Activated CD8-positive, alpha-beta memory T cell treated with anti-CD3 and anti-CD28 coated beads for 1 hour (primary cell): ENCODE data around the gene TTN.

Experiments used
- DNase-seq, 2 donors: peaks; one replicate each; pipeline ENCODE4 v3.0.0-alpha.2; 2020; ENCODE audit warnings: low read depth in 1 of 2; ENCODE audit errors: extremely low read depth in 1 of 2

TTN gene

DNA sequence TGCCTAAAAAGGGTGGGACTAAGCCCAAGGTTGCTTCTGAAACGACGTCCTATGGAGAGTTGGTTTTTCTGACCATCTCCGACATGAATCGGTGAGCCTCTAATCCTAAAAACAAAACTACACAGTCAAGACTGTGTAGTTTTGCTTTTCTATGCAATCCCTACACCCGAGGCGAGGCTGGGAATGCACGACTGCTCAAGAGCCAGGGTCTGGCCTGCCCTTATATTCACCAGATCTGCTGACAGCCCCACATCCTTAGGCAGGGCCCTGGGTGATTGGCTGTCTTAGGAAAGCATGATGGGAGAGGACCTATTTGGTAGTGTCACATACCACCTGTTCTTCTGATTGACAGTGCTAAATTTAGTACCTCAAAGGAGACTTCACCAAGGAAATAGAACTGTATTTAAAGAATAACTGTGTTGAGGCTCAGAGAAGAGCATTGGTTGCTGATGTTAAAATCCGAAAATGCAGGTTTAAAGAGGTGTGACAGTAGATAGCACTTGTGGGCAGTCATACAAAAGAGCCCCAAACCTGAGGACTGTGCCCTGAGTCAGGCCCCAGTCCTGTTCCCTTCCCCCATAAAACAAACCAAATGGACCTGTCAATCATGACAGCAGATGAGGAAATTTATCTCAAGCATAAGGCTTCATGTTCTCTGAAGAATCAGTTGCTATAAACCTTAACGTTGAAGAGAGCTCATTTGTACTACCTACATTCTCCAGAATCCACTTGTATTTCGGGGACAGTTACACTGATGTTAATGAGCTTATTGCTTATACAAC lies at the start of gene TTN:
Gene TTN (minus strand): TSS at position 197 of the 782 bp plus-strand sequence. CDS start 2,781 bp downstream, outside the sequence.
- no peak for DNase-seq

DNA sequence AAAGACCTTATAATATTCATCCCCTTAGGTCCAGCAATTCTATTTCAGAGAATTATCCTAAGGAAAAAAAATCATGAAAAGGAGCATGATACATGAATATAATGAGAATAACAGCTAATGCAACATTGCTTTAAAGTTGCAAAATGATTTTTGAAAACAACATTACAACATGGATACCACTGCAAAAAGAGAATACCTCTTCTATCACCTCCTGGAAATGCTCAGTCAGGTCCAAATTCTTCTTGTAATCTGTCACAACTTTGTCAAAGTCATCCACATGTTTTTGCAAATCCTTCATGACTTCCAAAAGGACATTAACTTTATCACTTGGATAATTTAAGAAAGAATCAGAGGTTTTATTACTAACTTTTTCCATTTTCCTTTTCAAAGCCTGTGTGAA lies 47.9 kb upstream of the TTN start:
- DNase-seq: no peak

DNA sequence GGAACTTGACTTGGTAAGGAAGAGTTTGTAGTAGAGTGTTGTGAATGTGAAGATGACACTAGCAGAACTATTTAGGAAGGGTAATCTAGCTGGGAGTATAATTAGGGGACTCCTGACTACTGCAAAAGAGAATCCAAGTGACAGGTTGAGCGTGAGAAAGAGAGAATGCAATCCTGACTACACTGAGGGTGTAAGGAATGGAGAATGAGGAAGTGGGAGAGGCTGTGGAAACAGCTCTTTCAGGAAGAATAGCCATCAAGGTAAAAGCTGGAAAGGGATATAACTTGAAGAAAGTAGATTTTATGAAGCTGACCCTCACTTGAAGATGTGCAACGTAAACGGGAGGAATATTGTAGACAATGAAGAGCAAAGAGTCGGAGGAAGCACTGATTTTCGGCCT lies 41.1 kb upstream of the TTN start:
- no peak for DNase-seq

DNA sequence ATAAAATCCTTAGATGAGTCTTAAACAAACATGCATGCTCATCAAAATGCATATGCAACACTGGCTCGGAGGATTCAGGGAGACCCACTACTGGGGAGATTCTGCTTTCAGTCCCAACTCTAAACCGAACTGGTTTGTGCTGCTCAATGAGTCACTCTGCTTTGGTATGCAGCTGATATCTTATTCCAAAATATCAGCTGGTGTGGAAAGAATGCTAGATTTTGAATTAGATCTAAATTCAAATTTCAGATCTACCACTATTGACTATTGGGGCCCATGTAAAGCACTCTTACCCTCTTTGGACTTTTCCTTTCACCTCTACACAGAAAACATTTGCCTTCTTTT lies 39.2 kb upstream of the TTN start:
- no peak for DNase-seq

DNA sequence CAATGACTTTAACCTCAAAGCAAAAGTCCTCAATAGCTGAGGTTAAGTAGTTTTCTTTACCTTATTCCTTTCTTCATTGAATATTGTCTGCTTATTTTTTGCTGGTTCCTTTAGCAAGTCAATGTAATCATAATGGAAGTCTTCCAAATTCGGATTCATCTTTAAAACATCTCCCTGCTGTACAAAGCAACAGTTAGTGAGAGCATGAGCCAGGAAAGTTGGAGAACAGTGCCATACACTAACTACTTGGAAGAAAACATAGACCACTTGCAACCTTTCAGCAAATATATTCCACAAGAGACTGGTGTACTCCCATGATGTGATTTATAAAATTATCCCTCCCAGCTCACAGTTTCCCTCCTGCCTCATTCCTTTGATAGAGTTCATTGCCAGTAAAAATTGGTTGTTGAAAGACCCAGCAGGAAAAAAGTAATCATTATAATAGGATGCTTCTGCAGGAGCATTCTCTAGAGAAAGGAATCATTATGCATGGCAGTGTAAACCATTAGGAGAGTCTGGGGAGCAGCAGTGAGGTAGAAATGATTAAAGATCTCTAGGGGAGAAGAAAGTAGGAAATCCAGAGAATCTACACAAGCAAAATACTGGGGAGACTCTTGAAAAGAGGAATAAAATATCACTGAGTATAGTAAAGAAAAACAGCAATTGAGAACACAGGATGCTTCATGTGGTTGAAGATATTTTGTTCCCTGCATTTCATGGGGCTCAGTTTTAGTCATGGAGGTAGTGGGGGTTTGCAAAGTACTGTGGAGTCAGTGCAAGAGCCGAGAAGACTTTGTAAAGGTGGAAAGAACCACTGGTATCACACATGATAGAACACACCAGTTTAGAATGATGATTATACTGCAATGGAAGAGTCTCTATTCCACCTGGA lies 38.6 kb upstream of the TTN start:
- DNase-seq: no peak

DNA sequence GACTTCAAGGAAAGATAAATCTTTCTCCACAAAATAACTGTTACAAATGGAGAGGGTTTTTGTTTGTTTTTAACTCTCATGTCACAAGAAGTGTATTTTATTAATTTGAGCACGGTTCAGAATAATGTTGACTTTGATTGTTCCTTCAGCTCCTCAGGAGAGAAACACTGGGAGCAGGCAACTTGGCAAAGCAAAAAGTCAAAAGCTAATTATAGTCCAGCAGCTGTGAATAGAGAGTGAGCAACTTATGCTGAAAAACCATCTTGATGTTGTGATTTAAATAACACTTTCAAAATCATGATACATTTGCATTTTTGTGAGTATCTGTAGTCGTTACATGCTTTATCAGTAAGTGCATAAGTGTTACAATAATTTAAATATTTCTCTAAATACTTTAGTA lies 37.5 kb upstream of the TTN start:
- DNase-seq: no peak

- DNase-seq: no peak
Observed at GRCh38 chr2:178844269-178844668, 37.0 kb upstream of the TTN start.

GRCh38 chr2:178843697-178844096 lies 36.5 kb upstream of the TTN start:
- no peak for DNase-seq

- no peak for DNase-seq
Observed at GRCh38 chr2:178836807-178837206, 29.6 kb upstream of the TTN start.

DNA sequence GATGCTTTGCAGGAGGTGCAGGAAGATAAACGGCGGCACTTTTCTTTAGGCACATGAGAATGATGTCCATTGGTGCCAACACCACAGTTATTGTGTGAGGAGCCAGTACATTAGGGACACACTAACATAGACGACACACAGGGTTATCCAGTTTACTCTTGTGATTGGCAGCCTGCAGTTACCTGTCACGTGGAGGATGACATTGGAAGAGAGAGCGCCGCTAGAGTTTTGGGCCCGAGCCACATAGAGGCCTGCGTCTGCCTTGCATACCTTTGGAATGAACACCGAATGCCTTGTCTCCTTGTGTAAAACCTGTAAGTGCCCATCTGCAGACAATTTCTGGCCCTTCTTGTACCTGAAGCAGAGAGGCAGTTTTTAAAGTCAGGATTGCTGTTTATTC lies 26.9 kb upstream of the TTN start:
- no peak for DNase-seq

DNA sequence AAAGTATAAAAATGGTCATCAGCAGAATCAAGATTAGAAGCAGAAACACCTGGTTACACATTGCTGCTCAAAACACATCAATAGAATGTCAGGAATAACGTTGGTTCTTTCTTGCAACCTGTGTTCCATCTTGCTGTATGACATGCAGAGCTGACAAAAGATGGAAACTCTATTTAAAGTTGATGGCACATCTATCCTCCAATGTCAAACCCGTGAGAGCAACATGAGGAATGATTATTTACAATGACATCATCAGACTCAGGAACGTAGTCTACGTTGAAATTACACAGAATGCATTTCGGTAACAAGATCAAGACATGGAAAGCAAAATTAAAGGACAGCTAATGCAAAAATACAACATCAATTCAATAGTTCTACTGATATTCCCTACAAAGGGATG lies 26.2 kb upstream of the TTN start:
- no peak for DNase-seq

GRCh38 chr2:178830451-178830850 lies 23.2 kb upstream of the TTN start:
- DNase-seq: no peak

GRCh38 chr2:178829981-178830380 lies 22.8 kb upstream of the TTN start:
- no peak for DNase-seq

GRCh38 chr2:178829299-178829960 lies 22.2 kb upstream of the TTN start:
- no peak for DNase-seq

DNA sequence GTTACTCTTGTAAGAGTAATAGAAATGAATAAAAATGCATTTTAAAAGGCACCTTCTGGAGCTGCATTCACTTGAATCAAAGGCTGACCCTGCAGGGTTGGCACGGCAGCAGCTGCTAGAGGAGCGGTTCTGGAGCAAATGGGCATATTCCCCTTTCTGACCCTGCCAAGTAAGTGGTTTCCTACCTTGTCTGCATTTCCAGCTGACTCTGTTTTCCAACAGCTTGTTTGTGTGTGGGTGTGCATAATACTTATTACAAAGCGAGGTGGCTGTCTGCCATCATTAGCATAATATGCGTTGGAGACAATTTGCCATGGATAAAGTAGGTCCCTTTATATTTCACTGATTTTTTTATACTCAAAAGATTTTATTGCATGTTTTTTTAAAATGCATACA lies 21.3 kb upstream of the TTN start:
- no peak for DNase-seq

- no peak for DNase-seq
Observed at GRCh38 chr2:178827739-178828485, 20.7 kb upstream of the TTN start.

- no peak for DNase-seq
Observed at GRCh38 chr2:178827111-178827510, 19.9 kb upstream of the TTN start.

- DNase-seq: no peak
Observed at GRCh38 chr2:178825183-178825582, 18.0 kb upstream of the TTN start.

- no peak for DNase-seq
Observed at GRCh38 chr2:178824181-178824580, 17.0 kb upstream of the TTN start.

- no peak for DNase-seq
Observed at GRCh38 chr2:178819992-178820391, 12.8 kb upstream of the TTN start.
